Measurements from ENCODE around the gene RNF32. TPM values are rescaled to one million over a fixed set of nuclear protein-coding genes. Genes with fewer than 3 reads are reported as not detected.

RNF32 gene
- total RNA-seq, 1 experiment from 2014 or later, result 1.6 TPM

GRCh38 chr7:156684251-156684650, 43.7 kb downstream of the RNF32 start:
- BruUV-seq (replicated peaks), result no TSS peak
- H3K27ac Mint-ChIP-seq (ENCODE audit: unreplicated experiment), result no peak overlapping the region
- no peaks in the 10 kb centered on the region for H3K9me3 Mint-ChIP-seq (ENCODE audit: low read depth, unreplicated experiment)
- H3K36me3 Mint-ChIP-seq (ENCODE audit: insufficient read depth, unreplicated experiment), result peaks cover 4% of the 10 kb centered on the region
- TF ChIP-seq, protein P1, sequence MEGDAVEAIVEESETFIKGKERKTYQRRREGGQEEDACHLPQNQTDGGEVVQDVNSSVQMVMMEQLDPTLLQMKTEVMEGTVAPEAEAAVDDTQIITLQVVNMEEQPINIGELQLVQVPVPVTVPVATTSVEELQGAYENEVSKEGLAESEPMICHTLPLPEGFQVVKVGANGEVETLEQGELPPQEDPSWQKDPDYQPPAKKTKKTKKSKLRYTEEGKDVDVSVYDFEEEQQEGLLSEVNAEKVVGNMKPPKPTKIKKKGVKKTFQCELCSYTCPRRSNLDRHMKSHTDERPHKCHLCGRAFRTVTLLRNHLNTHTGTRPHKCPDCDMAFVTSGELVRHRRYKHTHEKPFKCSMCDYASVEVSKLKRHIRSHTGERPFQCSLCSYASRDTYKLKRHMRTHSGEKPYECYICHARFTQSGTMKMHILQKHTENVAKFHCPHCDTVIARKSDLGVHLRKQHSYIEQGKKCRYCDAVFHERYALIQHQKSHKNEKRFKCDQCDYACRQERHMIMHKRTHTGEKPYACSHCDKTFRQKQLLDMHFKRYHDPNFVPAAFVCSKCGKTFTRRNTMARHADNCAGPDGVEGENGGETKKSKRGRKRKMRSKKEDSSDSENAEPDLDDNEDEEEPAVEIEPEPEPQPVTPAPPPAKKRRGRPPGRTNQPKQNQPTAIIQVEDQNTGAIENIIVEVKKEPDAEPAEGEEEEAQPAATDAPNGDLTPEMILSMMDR (IDR thresholded peaks at IDR 0.05; ENCODE audit: unreplicated experiment), result no peak
- no peaks in the 10 kb centered on the region for H3K27me3 Mint-ChIP-seq (ENCODE audit: unreplicated experiment)
- intact Hi-C loops (cut with micrococcal nuclease; ENCODE audit: unreplicated experiment), result no loop called here
- CTCF ChIA-PET, result no interaction called here
- no peak overlapping the region for H3K4me3 Mint-ChIP-seq (ENCODE audit: low read depth, unreplicated experiment)
- no peaks in the 10 kb centered on the region for H3K4me1 Mint-ChIP-seq (ENCODE audit: low read depth, unreplicated experiment)
- no peak for DNase-seq

- BruUV-seq (replicated peaks), result no TSS peak
- Mint-ChIP-seq H3K4me1 (ENCODE audit: low read depth, unreplicated experiment) (no peaks in the 10 kb centered on the region), H3K27me3 (ENCODE audit: unreplicated experiment) (no peaks in the 10 kb centered on the region), H3K27ac (ENCODE audit: unreplicated experiment) (no peak overlapping the region), H3K36me3 (ENCODE audit: insufficient read depth, unreplicated experiment) (peaks cover 4% of the 10 kb centered on the region), H3K4me3 (ENCODE audit: low read depth, unreplicated experiment) (no peak overlapping the region), H3K9me3 (ENCODE audit: low read depth, unreplicated experiment) (no peaks in the 10 kb centered on the region)
- CTCF ChIA-PET, result no interaction called here
- no peak for DNase-seq
- intact Hi-C loops (cut with micrococcal nuclease; ENCODE audit: unreplicated experiment), result no loop called here
- TF ChIP-seq, protein P1 (IDR thresholded peaks at IDR 0.05; ENCODE audit: unreplicated experiment), result no peak
Measured at GRCh38 chr7:156684661-156685060, 44.1 kb downstream of the RNF32 start.

DNA sequence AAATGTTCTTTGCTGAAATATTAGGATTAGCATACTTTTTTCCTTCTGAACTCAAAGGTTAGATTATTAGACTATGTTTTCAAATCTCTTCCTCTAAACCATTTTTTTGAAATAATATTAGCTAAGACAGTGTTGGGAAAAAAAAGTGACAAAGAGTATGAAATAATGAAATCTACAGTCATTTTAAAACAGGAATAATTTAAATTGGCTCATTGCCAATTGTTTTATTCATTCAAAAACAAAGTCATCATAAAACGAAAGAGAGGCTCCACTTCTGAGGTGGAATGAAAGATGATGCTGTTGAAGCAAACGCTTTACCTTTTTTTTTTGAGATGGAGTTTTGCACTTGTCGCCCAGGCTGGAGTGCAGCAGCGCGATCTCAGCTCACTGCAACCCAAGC, 51.2 kb downstream of the RNF32 start:
- BruUV-seq (replicated peaks), result no TSS peak
- Mint-ChIP-seq H3K27me3 (ENCODE audit: unreplicated experiment) (no peaks in the 10 kb centered on the region), H3K36me3 (ENCODE audit: insufficient read depth, unreplicated experiment) (peaks cover 2% of the 10 kb centered on the region), H3K9me3 (ENCODE audit: low read depth, unreplicated experiment) (peaks cover 5% of the 10 kb centered on the region), H3K27ac (ENCODE audit: unreplicated experiment) (no peak overlapping the region), H3K4me3 (ENCODE audit: low read depth, unreplicated experiment) (no peak overlapping the region), H3K4me1 (ENCODE audit: low read depth, unreplicated experiment) (no peaks in the 10 kb centered on the region)
- intact Hi-C loops (cut with micrococcal nuclease; ENCODE audit: unreplicated experiment), result no loop called here
- no peak for DNase-seq
- TF ChIP-seq, protein P1 (IDR thresholded peaks at IDR 0.05; ENCODE audit: unreplicated experiment), result no peak
- CTCF ChIA-PET, result no interaction called here

GRCh38 chr7:156692849-156693248, 52.3 kb downstream of the RNF32 start:
- DNase-seq, result no peak
- no peaks in the 10 kb centered on the region for H3K4me1 Mint-ChIP-seq (ENCODE audit: low read depth, unreplicated experiment)
- CTCF ChIA-PET, result no interaction called here
- H3K9me3 Mint-ChIP-seq (ENCODE audit: low read depth, unreplicated experiment), result peaks cover 8% of the 10 kb centered on the region
- no peak overlapping the region for H3K4me3 Mint-ChIP-seq (ENCODE audit: low read depth, unreplicated experiment)
- no TSS peak for BruUV-seq (replicated peaks)
- intact Hi-C loops (cut with micrococcal nuclease; ENCODE audit: unreplicated experiment), result no loop called here
- TF ChIP-seq, protein P1 (IDR thresholded peaks at IDR 0.05; ENCODE audit: unreplicated experiment), result no peak
- H3K36me3 Mint-ChIP-seq (ENCODE audit: insufficient read depth, unreplicated experiment), result peaks cover 5% of the 10 kb centered on the region
- H3K27ac Mint-ChIP-seq (ENCODE audit: unreplicated experiment), result no peak overlapping the region
- H3K27me3 Mint-ChIP-seq (ENCODE audit: unreplicated experiment), result no peaks in the 10 kb centered on the region

Data from Calu3 (cell line).